WTC11 (cell line): ENCODE measurements around the gene SERPINH1. TPM values are rescaled to one million over a fixed set of nuclear protein-coding genes. Genes with fewer than 3 reads are reported as not detected.

Source experiments
- ATAC-seq: fragments of 200-7000 bp; cut with Tn5 transposase; 2 replicates; pipeline ENCODE4 v1.10.0; 2021; ENCODE audit warnings: mild to moderate bottlenecking, moderate library complexity
- CTCF ChIA-PET: fragments of 300-600 bp; sonication (Branson Sonifier 250); formaldehyde crosslinking; loops from one replicate; lab custom pipeline; 2021; ENCODE audit warnings: antibody characterized with exemption; lab: Charles Lee
- POLR2A ChIA-PET: fragments of 350-600 bp; sonication (Branson Sonifier 250); formaldehyde crosslinking; loops from one replicate; lab custom pipeline; 2021; ENCODE audit warnings: antibody characterized with exemption; lab: Charles Lee
- DNase-seq: peaks from one replicate; pipeline ENCODE4 v3.0.0; 2021; ENCODE audit warnings: low spot score
- H3K27ac Mint-ChIP-seq: 2 replicates; pipeline ENCODE4 v1.8.0; 2021; ENCODE audit warnings: mixed read lengths
- H3K27me3 Mint-ChIP-seq: 2 replicates; pipeline ENCODE4 v1.8.0; 2021; ENCODE audit warnings: low read depth, mild to moderate bottlenecking, moderate library complexity, mixed read lengths
- H3K36me3 Mint-ChIP-seq: 2 replicates; pipeline ENCODE4 v1.8.0; 2021; ENCODE audit warnings: mixed read lengths
- H3K4me1 Mint-ChIP-seq: 2 replicates; pipeline ENCODE4 v1.8.0; 2022; ENCODE audit warnings: mixed read lengths
- H3K4me3 Mint-ChIP-seq: 2 replicates; pipeline ENCODE4 v1.8.0; 2021; ENCODE audit warnings: mild to moderate bottlenecking, moderate library complexity, mixed read lengths
- H3K9me3 Mint-ChIP-seq: 2 replicates; pipeline ENCODE4 v1.8.0; 2021; ENCODE audit warnings: mixed read lengths
- GABPB1 ChIP-seq: sonication (generic); formaldehyde crosslinking; IDR thresholded peaks from 2 replicates; pipeline ENCODE4 v1.8.1; 2023; ENCODE audit warnings: mild to moderate bottlenecking, missing genetic modification reagents
- GRHL2 ChIP-seq: fragments of 250-450 bp; sonication (Bioruptor Pico); IDR thresholded peaks from 2 replicates; pipeline ENCODE4 v1.8.0; 2022; ENCODE audit warnings: mild to moderate bottlenecking, moderate library complexity; ENCODE audit not compliant: insufficient replicate concordance, severe bottlenecking
- NFATC4 ChIP-seq: fragments of 250-450 bp; sonication (Bioruptor Pico); IDR thresholded peaks from 2 replicates; pipeline ENCODE4 v1.9.0; 2021; ENCODE audit warnings: mild to moderate bottlenecking
- OVOL2 ChIP-seq: fragments of 250-450 bp; sonication (Bioruptor Pico); IDR thresholded peaks from 2 replicates; pipeline ENCODE4 v1.9.0; 2021; ENCODE audit warnings: mild to moderate bottlenecking, borderline replicate concordance
- PRRX2 ChIP-seq: fragments of 250-450 bp; sonication (Bioruptor Pico); IDR thresholded peaks from 2 replicates; pipeline ENCODE4 v1.8.0; 2021; ENCODE audit warnings: mild to moderate bottlenecking
- SP1 ChIP-seq: sonication (generic); formaldehyde crosslinking; conservative IDR thresholded peaks from 2 replicates; pipeline ENCODE4 v1.8.1; 2022; ENCODE audit warnings: missing genetic modification reagents
- TEAD1 ChIP-seq: sonication (generic); formaldehyde crosslinking; IDR thresholded peaks from 2 replicates; pipeline ENCODE4 v1.8.0; 2022; ENCODE audit warnings: mild to moderate bottlenecking, missing genetic modification reagents
- TEAD4 ChIP-seq: sonication (generic); formaldehyde crosslinking; IDR thresholded peaks from 2 replicates; pipeline ENCODE4 v1.8.0; 2022; ENCODE audit warnings: mild to moderate bottlenecking, missing genetic modification reagents
- ZBTB21 ChIP-seq: sonication (generic); formaldehyde crosslinking; IDR thresholded peaks from 2 replicates; pipeline ENCODE4 v1.8.1; 2023; ENCODE audit warnings: mild to moderate bottlenecking, missing genetic modification reagents, borderline replicate concordance
- total RNA-seq: library from RNA; stranded (reverse); gene quantifications from 3 replicates; pipeline ENCODE4 v1.2.3, GENCODE V29; 2021
- TF ChIP-seq, protein P1 (sequence below): sonication (generic); formaldehyde crosslinking; IDR thresholded peaks from 2 replicates; pipeline ENCODE4 v1.8.1; 2023; ENCODE audit warnings: mild to moderate bottlenecking, missing genetic modification reagents, moderate library complexity
- TF ChIP-seq, protein P2 (sequence below): sonication (generic); formaldehyde crosslinking; IDR thresholded peaks from 2 replicates; pipeline ENCODE4 v1.8.0; 2022; ENCODE audit warnings: mild to moderate bottlenecking, missing genetic modification reagents
- TF ChIP-seq, protein P3 (sequence below): sonication (generic); formaldehyde crosslinking; IDR thresholded peaks from 2 replicates; pipeline ENCODE4 v1.8.1; 2022; ENCODE audit warnings: missing genetic modification reagents, borderline replicate concordance
- TF ChIP-seq, protein P4 (sequence below): sonication (generic); formaldehyde crosslinking; IDR thresholded peaks from 2 replicates; pipeline ENCODE4 v1.8.0; 2022; ENCODE audit warnings: mild to moderate bottlenecking, missing genetic modification reagents
- TF ChIP-seq, protein P5 (sequence below): sonication (generic); formaldehyde crosslinking; IDR thresholded peaks from 2 replicates; pipeline ENCODE4 v1.8.1; 2023; ENCODE audit warnings: mild to moderate bottlenecking, missing genetic modification reagents, moderate library complexity
- TF ChIP-seq, protein P6 (sequence below): sonication (generic); formaldehyde crosslinking; IDR thresholded peaks from 2 replicates; pipeline ENCODE4 v1.8.1; 2022; ENCODE audit warnings: mild to moderate bottlenecking, moderate library complexity, missing genetic modification reagents
- TF ChIP-seq, protein P7 (sequence below): fragments of 250-450 bp; sonication (Bioruptor Pico); IDR thresholded peaks from 2 replicates; pipeline ENCODE4 v1.9.0; 2021; ENCODE audit warnings: moderate library complexity, mild to moderate bottlenecking, inconsistent platforms, borderline replicate concordance
- TF ChIP-seq, protein P8 (sequence below): fragments of 250-450 bp; sonication (Bioruptor Pico); IDR thresholded peaks from 2 replicates; pipeline ENCODE4 v1.9.0; 2021; ENCODE audit warnings: mild to moderate bottlenecking

SERPINH1 gene
- total RNA-seq, 1 experiment from 2014 or later: 411 TPM

DNA sequence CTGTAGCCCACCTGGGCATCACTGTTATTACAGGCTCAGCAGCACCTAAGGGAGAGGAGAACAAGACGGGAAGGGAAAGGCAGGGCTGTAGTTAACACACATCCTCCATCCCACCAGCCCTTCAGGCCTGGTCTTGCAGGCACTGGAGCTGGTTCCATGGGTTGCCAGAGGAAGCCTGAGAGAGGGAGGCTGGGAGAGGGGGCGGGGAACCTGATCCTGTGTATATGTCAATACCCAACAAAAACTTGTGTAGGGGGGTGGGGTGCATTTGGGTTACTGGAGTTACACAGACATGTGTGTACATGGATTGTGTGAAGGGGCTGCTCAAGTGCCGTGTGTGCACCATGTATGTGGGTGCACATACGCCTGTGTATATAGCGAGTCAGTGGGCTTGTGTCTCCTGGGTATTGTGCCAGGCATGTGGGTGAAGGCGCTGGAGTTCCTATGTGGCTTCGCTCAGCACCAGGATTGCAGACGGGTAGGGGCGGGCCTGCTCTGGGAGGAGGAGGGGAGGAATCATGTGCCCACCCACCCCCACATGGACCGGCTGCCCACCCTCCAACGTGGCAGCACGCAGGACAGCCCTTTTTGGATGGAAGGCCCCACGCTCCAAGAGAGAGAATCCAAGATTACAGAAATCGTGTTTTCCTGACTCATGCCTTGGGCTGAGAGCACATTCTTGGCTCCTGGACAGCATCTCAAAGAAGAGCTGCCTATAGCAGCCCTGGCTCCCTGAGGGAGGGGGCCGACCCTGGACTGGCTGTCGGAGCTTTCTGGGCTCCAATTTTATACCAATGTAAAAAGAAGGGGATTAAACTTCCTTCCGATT lies 4.2 kb upstream of the SERPINH1 start:
- H3K27ac Mint-ChIP-seq: no peak overlapping the region
- H3K36me3 Mint-ChIP-seq: no peaks in the 10 kb centered on the region
- DNase-seq (no peak), ATAC-seq (no peak)
- no peak overlapping the region for H3K4me3 Mint-ChIP-seq
- CTCF ChIA-PET: interaction anchor here (1.3 to 2.2 kb wide), 5 partner anchors 10 to 106 kb away, joined by 3 to 8 read pairs (median 6); no protein-coding TSS in a partner anchor
- no peaks in the 10 kb centered on the region for H3K27me3 Mint-ChIP-seq
- POLR2A ChIA-PET: no interaction called here
- peaks cover 67% of the 10 kb centered on the region for H3K4me1 Mint-ChIP-seq
- no peaks in the 10 kb centered on the region for H3K9me3 Mint-ChIP-seq
- TF ChIP-seq SP1 (CRISPR knock-in tag) (no peak), GRHL2 (CRISPR knock-in tag) (no peak), ZBTB21 (no peak)
- TF ChIP-seq, protein P1, sequence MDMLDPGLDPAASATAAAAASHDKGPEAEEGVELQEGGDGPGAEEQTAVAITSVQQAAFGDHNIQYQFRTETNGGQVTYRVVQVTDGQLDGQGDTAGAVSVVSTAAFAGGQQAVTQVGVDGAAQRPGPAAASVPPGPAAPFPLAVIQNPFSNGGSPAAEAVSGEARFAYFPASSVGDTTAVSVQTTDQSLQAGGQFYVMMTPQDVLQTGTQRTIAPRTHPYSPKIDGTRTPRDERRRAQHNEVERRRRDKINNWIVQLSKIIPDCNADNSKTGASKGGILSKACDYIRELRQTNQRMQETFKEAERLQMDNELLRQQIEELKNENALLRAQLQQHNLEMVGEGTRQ: no peak

DNA sequence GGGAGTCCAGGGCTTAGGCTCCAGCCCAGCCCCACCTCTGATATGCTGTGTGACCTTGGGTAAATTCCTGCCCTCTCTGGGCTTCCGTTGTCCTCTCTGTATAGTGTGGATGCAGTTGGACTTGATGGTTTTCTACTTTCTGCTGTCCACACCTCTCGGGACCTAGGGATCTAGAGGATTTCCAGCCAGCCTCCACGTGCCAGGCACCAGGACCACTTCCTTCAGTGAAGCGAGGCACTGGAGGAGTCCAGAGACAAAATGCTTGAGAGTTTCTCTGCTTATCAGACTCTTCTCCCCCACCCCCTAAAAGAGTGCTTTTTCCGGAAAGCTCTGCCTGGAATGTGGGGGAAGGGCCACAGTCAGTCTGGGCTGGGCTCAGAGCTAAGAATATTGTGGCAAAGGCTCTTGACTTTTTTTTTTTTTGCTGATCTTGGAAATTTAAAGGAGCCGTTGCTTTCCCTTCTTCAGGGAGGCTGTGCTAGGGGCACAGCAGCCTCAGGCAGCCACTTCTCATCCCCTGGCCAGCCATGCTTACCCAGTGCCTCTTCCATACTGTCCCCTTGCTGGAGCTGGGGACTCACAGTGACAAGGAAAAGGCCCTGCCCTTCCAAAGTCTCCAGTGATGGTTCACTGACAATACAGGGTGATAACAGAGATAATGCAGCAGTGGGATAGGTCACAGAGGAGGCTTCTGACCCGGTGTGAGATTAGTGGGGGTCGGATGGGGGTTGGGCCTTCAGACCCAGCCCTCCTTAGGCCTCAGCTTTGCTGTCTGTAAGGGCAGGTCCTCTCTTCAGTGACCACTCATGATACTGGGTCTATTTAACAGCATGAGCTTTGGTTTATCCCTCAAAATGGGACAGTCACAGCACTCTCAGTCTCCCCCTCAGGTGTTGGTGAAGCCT lies 2.9 kb upstream of the SERPINH1 start:
- peak overlapping the region; percentile 10; the same call in 1 of the 2 replicates for H3K4me3 Mint-ChIP-seq
- no peak for ATAC-seq
- POLR2A ChIA-PET: interaction anchor here (0.6 to 1.2 kb wide), 5 partner anchors 11 to 42 kb away, joined by 3 to 5 read pairs (median 4); no protein-coding TSS in a partner anchor
- no peak for DNase-seq
- TF ChIP-seq NFATC4 (CRISPR knock-in tag) (no peak), TEAD4 (CRISPR knock-in tag) (peak; percentile 55; the same call in 1 of the 2 replicates), GABPB1 (CRISPR knock-in tag) (no peak), OVOL2 (no peak), TEAD1 (CRISPR knock-in tag) (no peak), SP1 (CRISPR knock-in tag) (no peak), PRRX2 (CRISPR knock-in tag) (no peak)
- TF ChIP-seq, protein P2, sequence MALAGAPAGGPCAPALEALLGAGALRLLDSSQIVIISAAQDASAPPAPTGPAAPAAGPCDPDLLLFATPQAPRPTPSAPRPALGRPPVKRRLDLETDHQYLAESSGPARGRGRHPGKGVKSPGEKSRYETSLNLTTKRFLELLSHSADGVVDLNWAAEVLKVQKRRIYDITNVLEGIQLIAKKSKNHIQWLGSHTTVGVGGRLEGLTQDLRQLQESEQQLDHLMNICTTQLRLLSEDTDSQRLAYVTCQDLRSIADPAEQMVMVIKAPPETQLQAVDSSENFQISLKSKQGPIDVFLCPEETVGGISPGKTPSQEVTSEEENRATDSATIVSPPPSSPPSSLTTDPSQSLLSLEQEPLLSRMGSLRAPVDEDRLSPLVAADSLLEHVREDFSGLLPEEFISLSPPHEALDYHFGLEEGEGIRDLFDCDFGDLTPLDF (CRISPR knock-in tag): no peak
- TF ChIP-seq, protein P3, sequence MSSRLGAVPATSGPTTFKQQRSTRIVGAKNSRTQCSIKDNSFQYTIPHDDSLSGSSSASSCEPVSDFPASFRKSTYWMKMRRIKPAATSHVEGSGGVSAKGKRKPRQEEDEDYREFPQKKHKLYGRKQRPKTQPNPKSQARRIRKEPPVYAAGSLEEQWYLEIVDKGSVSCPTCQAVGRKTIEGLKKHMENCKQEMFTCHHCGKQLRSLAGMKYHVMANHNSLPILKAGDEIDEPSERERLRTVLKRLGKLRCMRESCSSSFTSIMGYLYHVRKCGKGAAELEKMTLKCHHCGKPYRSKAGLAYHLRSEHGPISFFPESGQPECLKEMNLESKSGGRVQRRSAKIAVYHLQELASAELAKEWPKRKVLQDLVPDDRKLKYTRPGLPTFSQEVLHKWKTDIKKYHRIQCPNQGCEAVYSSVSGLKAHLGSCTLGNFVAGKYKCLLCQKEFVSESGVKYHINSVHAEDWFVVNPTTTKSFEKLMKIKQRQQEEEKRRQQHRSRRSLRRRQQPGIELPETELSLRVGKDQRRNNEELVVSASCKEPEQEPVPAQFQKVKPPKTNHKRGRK (CRISPR knock-in tag): no peak
- TF ChIP-seq, protein P4, sequence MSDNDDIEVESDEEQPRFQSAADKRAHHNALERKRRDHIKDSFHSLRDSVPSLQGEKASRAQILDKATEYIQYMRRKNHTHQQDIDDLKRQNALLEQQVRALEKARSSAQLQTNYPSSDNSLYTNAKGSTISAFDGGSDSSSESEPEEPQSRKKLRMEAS (CRISPR knock-in tag): peak; percentile 54; the same call in 1 of the 2 replicates
- TF ChIP-seq, protein P5, sequence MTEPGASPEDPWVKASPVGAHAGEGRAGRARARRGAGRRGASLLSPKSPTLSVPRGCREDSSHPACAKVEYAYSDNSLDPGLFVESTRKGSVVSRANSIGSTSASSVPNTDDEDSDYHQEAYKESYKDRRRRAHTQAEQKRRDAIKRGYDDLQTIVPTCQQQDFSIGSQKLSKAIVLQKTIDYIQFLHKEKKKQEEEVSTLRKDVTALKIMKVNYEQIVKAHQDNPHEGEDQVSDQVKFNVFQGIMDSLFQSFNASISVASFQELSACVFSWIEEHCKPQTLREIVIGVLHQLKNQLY (CRISPR knock-in tag): no peak
- TF ChIP-seq, protein P6, sequence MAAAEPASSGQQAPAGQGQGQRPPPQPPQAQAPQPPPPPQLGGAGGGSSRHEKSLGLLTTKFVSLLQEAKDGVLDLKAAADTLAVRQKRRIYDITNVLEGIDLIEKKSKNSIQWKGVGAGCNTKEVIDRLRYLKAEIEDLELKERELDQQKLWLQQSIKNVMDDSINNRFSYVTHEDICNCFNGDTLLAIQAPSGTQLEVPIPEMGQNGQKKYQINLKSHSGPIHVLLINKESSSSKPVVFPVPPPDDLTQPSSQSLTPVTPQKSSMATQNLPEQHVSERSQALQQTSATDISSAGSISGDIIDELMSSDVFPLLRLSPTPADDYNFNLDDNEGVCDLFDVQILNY (CRISPR knock-in tag): no peak
- TF ChIP-seq, protein P7, sequence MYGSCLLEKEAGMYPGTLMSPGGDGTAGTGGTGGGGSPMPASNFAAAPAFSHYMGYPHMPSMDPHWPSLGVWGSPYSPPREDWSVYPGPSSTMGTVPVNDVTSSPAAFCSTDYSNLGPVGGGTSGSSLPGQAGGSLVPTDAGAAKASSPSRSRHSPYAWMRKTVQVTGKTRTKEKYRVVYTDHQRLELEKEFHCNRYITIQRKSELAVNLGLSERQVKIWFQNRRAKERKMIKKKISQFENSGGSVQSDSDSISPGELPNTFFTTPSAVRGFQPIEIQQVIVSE (CRISPR knock-in tag): no peak
- TF ChIP-seq, protein P8, sequence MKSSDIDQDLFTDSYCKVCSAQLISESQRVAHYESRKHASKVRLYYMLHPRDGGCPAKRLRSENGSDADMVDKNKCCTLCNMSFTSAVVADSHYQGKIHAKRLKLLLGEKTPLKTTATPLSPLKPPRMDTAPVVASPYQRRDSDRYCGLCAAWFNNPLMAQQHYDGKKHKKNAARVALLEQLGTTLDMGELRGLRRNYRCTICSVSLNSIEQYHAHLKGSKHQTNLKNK: no peak
- CTCF ChIA-PET: interaction anchor here (0.8 to 2.2 kb wide), 9 partner anchors 10 to 134 kb away, joined by 3 to 8 read pairs (median 5); no protein-coding TSS in a partner anchor
- no peaks in the 10 kb centered on the region for H3K9me3 Mint-ChIP-seq
- H3K27ac Mint-ChIP-seq: peak overlapping the region; percentile 95
- H3K4me1 Mint-ChIP-seq: peaks cover 66% of the 10 kb centered on the region
- no peaks in the 10 kb centered on the region for H3K36me3 Mint-ChIP-seq
- no peaks in the 10 kb centered on the region for H3K27me3 Mint-ChIP-seq
